H1 (cell line): ENCODE results near the gene PRDM15. TPM values are rescaled to one million over a fixed set of nuclear protein-coding genes. Genes with fewer than 3 reads are reported as not detected.

Experiments used
- CTCF ChIA-PET: fragments of 300-600 bp; sonication (Branson Sonifier 250); formaldehyde crosslinking; loops from one replicate; lab custom pipeline; 2021; ENCODE audit not compliant: partially characterized antibody; lab: Charles Lee
- POLR2A ChIA-PET: fragments of 300-600 bp; sonication (Branson Sonifier 250); formaldehyde crosslinking; loops from one replicate; lab custom pipeline; 2021; ENCODE audit warnings: inconsistent platforms; ENCODE audit not compliant: partially characterized antibody; lab: Charles Lee
- DNase-seq, 2 experiments: peaks; one replicate each; pipeline versions ENCODE4 v3.0.0 to v3.0.0-alpha.2; 2010 to 2022; ENCODE audit warnings: low spot score in 2 of 2, low read depth in 1 of 2, mixed read lengths in 1 of 2
- FAIRE-seq: peaks from 2 replicates; lab custom pipeline; 2011; peaks lifted over from hg19 to GRCh38; lab: Jason Lieb, UNC
- H2AFZ ChIP-seq: 2 replicates; pipeline ENCODE4 v1.8.1; 2012; ENCODE audit warnings: low read length, inconsistent platforms
- H2AK5ac ChIP-seq: 2 replicates; pipeline ENCODE4 v1.6.1; 2013; ENCODE audit warnings: low read depth, low read length
- H2BK120ac ChIP-seq: replicated peaks from 2 replicates; pipeline ENCODE3; 2013; ENCODE audit warnings: low read depth, low read length, inconsistent platforms
- H2BK12ac ChIP-seq: 2 replicates; pipeline ENCODE4 v1.6.1; 2013; ENCODE audit warnings: low read depth, low read length
- H2BK15ac ChIP-seq: 2 replicates; pipeline ENCODE4 v1.6.1; 2013; ENCODE audit warnings: low read length
- H2BK20ac ChIP-seq: 2 replicates; pipeline ENCODE4 v1.6.1; 2013; ENCODE audit warnings: low read length
- H2BK5ac ChIP-seq: 2 replicates; pipeline ENCODE4 v1.6.1; 2013; ENCODE audit warnings: low read depth, low read length
- H3K14ac ChIP-seq: 2 replicates; pipeline ENCODE4 v1.6.1; 2013; ENCODE audit warnings: inconsistent platforms; ENCODE audit not compliant: insufficient read length
- H3K18ac ChIP-seq: 2 replicates; pipeline ENCODE4 v1.6.1; 2013; ENCODE audit warnings: low read length; ENCODE audit errors: extremely low read depth
- H3K23ac ChIP-seq: 2 replicates; pipeline ENCODE4 v1.6.1; 2013; ENCODE audit warnings: inconsistent platforms; ENCODE audit not compliant: insufficient read length
- H3K23me2 ChIP-seq: 2 replicates; pipeline ENCODE4 v1.6.1; 2013; ENCODE audit warnings: low read depth, low read length
- H3K27ac ChIP-seq: 2 replicates; pipeline ENCODE4 v1.6.1; 2011; ENCODE audit warnings: low read depth, low read length, inconsistent platforms
- H3K27me3 ChIP-seq, 4 experiments: replicated peaks in 1 of 4; 1 replicate in 1 of 4; 2 replicates in 3 of 4; pipeline versions ENCODE4 v1.6.1 to v1.8.1; 2011 to 2013; ENCODE audit warnings: low read length in 3 of 4, mild to moderate bottlenecking in 3 of 4, inconsistent platforms in 2 of 4, mixed read lengths in 2 of 4, moderate library complexity in 1 of 4; ENCODE audit not compliant: control insufficient read depth in 3 of 4, insufficient read depth in 3 of 4; ENCODE audit errors: extremely low read depth in 1 of 4
- H3K36me3 ChIP-seq, 4 experiments: 2 replicates each; pipeline versions ENCODE4 v1.6.1 to v1.8.1; 2011 to 2013; ENCODE audit warnings: mild to moderate bottlenecking in 4 of 4, low read length in 3 of 4, moderate library complexity in 2 of 4, control low read depth in 1 of 4, inconsistent platforms in 1 of 4; ENCODE audit not compliant: insufficient read depth in 4 of 4, control insufficient read depth in 2 of 4
- H3K4ac ChIP-seq: replicated peaks from 2 replicates; pipeline ENCODE3; 2013; ENCODE audit warnings: low read length, low read depth, mixed read lengths, inconsistent platforms; ENCODE audit not compliant: insufficient read length
- H3K4me1 ChIP-seq, 4 experiments: replicated peaks in 1 of 4; 1 replicate in 1 of 4; 2 replicates in 3 of 4; pipeline versions ENCODE4 v1.6.1 to v1.8.1; 2011 to 2013; ENCODE audit warnings: low read length in 3 of 4, inconsistent platforms in 2 of 4, mixed read lengths in 1 of 4; ENCODE audit not compliant: insufficient read depth in 4 of 4, control insufficient read depth in 3 of 4
- H3K4me2 ChIP-seq, 2 experiments: 2 replicates each; pipeline versions ENCODE4 v1.6.1 to v1.8.1; 2011 to 2013; ENCODE audit warnings: low read depth in 2 of 2, low read length in 2 of 2, control low read depth in 1 of 2, inconsistent platforms in 1 of 2, mild to moderate bottlenecking in 1 of 2; ENCODE audit not compliant: insufficient read depth in 1 of 2
- H3K4me3 ChIP-seq, 4 experiments: fragments of 200-600, 300-600 bp in 1 of 4; sonication (generic), shearing (Covaris generic), sonication (Bioruptor Twin) in 1 of 4; 2 replicates each; pipeline versions ENCODE4 v1.5.1 to v1.8.1; 2011 to 2016; ENCODE audit warnings: low read length in 4 of 4, low read depth in 3 of 4, control low read depth in 2 of 4, inconsistent platforms in 2 of 4, mild to moderate bottlenecking in 2 of 4, mixed read lengths in 1 of 4, moderate library complexity in 1 of 4; ENCODE audit not compliant: insufficient read depth in 2 of 4; ENCODE audit errors: extremely low read depth in 1 of 4
- H3K56ac ChIP-seq: replicated peaks from 2 replicates; pipeline ENCODE3; 2013; ENCODE audit warnings: low read depth, mild to moderate bottlenecking, mixed read lengths, low read length, inconsistent platforms; ENCODE audit not compliant: insufficient read length
- H3K79me1 ChIP-seq: 2 replicates; pipeline ENCODE4 v1.6.1; 2013; ENCODE audit warnings: low read depth, low read length, control low read depth
- H3K79me2 ChIP-seq, 2 experiments: 2 replicates each; pipeline versions ENCODE4 v1.6.1 to v1.8.1; 2012 to 2013; ENCODE audit warnings: low read length in 2 of 2, mild to moderate bottlenecking in 2 of 2, inconsistent platforms in 1 of 2; ENCODE audit not compliant: insufficient read depth in 2 of 2, control insufficient read depth in 1 of 2
- H3K9ac ChIP-seq, 4 experiments: replicated peaks in 1 of 4; 1 replicate in 1 of 4; 2 replicates in 3 of 4; pipeline versions ENCODE4 v1.6.1 to v1.8.1; 2011 to 2013; ENCODE audit warnings: low read depth in 3 of 4, low read length in 3 of 4, control low read depth in 2 of 4, mild to moderate bottlenecking in 2 of 4, moderate library complexity in 2 of 4, inconsistent platforms in 1 of 4; ENCODE audit errors: extremely low read depth in 1 of 4
- H3K9me3 ChIP-seq, 2 experiments: 2 replicates each; pipeline versions ENCODE4 v1.6.1 to v1.8.1; 2012 to 2013; ENCODE audit warnings: mild to moderate bottlenecking in 2 of 2, moderate library complexity in 2 of 2, control low read depth in 1 of 2, inconsistent platforms in 1 of 2, low read depth in 1 of 2, low read length in 1 of 2, mixed read lengths in 1 of 2; ENCODE audit not compliant: insufficient read depth in 2 of 2
- H4K20me1 ChIP-seq, 2 experiments: replicated peaks in 1 of 2; 2 replicates each; pipeline versions ENCODE3 to v1.8.1; 2011 to 2013; ENCODE audit warnings: inconsistent platforms in 2 of 2, low read length in 2 of 2, mild to moderate bottlenecking in 1 of 2; ENCODE audit not compliant: insufficient read depth in 2 of 2, control insufficient read depth in 1 of 2
- H4K5ac ChIP-seq: 2 replicates; pipeline ENCODE4 v1.6.1; 2013; ENCODE audit warnings: low read length, low read depth, mixed read lengths, inconsistent platforms; ENCODE audit not compliant: insufficient read length
- H4K8ac ChIP-seq: 2 replicates; pipeline ENCODE4 v1.8.0; 2013; ENCODE audit warnings: mild to moderate bottlenecking, moderate library complexity, low read length, inconsistent platforms; ENCODE audit not compliant: insufficient read depth; ENCODE audit errors: extremely low read depth
- H4K91ac ChIP-seq: replicated peaks from 2 replicates; pipeline ENCODE3; 2013; ENCODE audit warnings: low read length, mixed read lengths, inconsistent platforms; ENCODE audit not compliant: insufficient read length
- CEBPB ChIP-seq: IDR thresholded peaks from 2 replicates; pipeline ENCODE4 v1.6.1; 2012; ENCODE audit warnings: low read depth, low read length
- FOSL1 ChIP-seq: IDR thresholded peaks from 2 replicates; pipeline ENCODE4 v1.6.1; 2011; ENCODE audit warnings: mild to moderate bottlenecking, low read depth, low read length, moderate library complexity; ENCODE audit not compliant: insufficient read depth
- GTF2F1 ChIP-seq: IDR thresholded peaks from 2 replicates; pipeline ENCODE4 v1.6.1; 2012; ENCODE audit warnings: low read depth, low read length, improper control_type of control experiment, borderline replicate concordance
- HDAC2 ChIP-seq, 2 experiments: fragments of 300-600 bp in 1 of 2; sonication (generic) in 1 of 2; IDR thresholded peaks; 2 replicates each; pipeline ENCODE4 v1.6.1; 2011 to 2012; ENCODE audit warnings: low read depth in 2 of 2, low read length in 2 of 2, mild to moderate bottlenecking in 2 of 2, moderate library complexity in 2 of 2, borderline replicate concordance in 1 of 2, inconsistent platforms in 1 of 2
- POLR2AphosphoS5 ChIP-seq: IDR thresholded peaks from 2 replicates; pipeline ENCODE4 v1.6.1; 2011; ENCODE audit warnings: low read depth, low read length
- RXRA ChIP-seq: IDR thresholded peaks from 2 replicates; pipeline ENCODE4 v1.6.1; 2011; ENCODE audit warnings: low read depth, mild to moderate bottlenecking, low read length, moderate library complexity; ENCODE audit not compliant: insufficient read depth
- SAP30 ChIP-seq: fragments of 300-600 bp; sonication (generic); IDR thresholded peaks from 2 replicates; pipeline ENCODE4 v1.7.1; 2012; ENCODE audit warnings: low read length, moderate library complexity, mild to moderate bottlenecking, inconsistent platforms; ENCODE audit not compliant: insufficient read depth, insufficient replicate concordance
- YY1 ChIP-seq: IDR thresholded peaks from 2 replicates; pipeline ENCODE4 v1.6.1; 2011; ENCODE audit warnings: low read depth, mild to moderate bottlenecking, low read length
- WGBS, 2 experiments: shearing (Covaris generic) in 1 of 2; methylation state at CpG; one replicate each; pipeline versions ENCODE4 v1.1.6 to v1.1.7; 2013 to 2015; ENCODE audit warnings: low lambda C conversion rate in 2 of 2, mixed read lengths in 2 of 2, inconsistent platforms in 1 of 2, low coverage in 1 of 2, missing lambda C conversion rate in 1 of 2; ENCODE audit not compliant: insufficient replicate concordance in 2 of 2, insufficient coverage in 1 of 2, insufficient read length in 1 of 2; ENCODE audit errors: extremely low coverage in 1 of 2, missing lambda C conversion rate in 1 of 2; 5-methylcytosine and 5-hydroxymethylcytosine counted together
- polyA plus RNA-seq, 7 experiments: library from polyadenylated mRNA; depleted of rRNA in 3 of 7; stranded (reverse) in 5 of 7; unstranded in 2 of 7; fragments of >200 nt in 5 of 7; fragments of 200-250 nt in 2 of 7; gene quantifications; 1 replicate in 5 of 7; 2 replicates in 1 of 7; 4 replicates in 1 of 7; pipeline versions ENCODE4 v1.2.1 to v1.2.3, GENCODE V29; 2011 to 2013; ENCODE audit warnings: missing spikeins in 2 of 7, mixed read lengths in 2 of 7
- total RNA-seq: library from RNA; stranded (reverse); fragmentation: NEBNext Ultra II Directional; extraction: Animal tissue kit (Norgen Biotek cat#: 25700); gene quantifications from 2 replicates; pipeline ENCODE4 v1.2.1, GENCODE V29; 2021

The PRDM15 gene
- total and polyA plus RNA-seq, 2 of the 8 experiments (the other 6 are each of a cell fraction or from before 2014, with no cell fraction given), result 9.7 to 10.5 TPM

DNA sequence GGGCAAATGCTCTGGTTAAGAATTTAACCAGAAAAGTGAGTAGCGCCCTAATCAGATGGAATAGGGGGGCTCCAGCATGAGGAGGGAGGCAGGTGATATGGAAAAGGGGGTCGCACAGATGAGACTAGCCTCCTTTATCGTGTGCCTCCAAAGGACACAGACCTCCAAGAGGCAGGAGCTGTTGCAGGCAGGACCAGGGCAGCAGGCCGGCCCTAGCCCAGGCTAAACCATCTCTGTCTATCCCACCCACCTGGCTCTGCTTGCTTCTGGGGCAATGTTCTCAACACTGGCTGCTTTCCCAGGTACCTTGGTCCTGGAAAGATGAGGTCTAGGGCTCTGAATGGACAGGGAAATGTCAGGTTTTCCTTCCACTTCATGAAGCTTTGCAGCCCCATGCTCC is 38.4 kb upstream of the PRDM15 start:
- no peak for FAIRE-seq
- H3K4me1 ChIP-seq, result no peaks in the 10 kb centered on the region; a peak in 1 of 7 replicates

More for the DNA sequence above, 38.4 kb upstream of the PRDM15 start:
- Histone ChIP-seq H3K36me3 (peaks cover 0 to 8% (median 1%) of the 10 kb centered on the region in 4 experiments; a peak in 4 of 8 replicates), H2BK20ac (no peak overlapping the region), H3K9me3 (no peaks in the 10 kb centered on the region), H2BK120ac (no peak overlapping the region), H3K27ac (no peak overlapping the region), H3K4me2 (no peak overlapping the region), H3K79me2 (no peaks in the 10 kb centered on the region), H2AK5ac (no peak overlapping the region), H3K18ac (no peak overlapping the region), H3K23ac (no peak overlapping the region), H3K27me3 (no peaks in the 10 kb centered on the region), H3K9ac (no peak overlapping the region), H4K8ac (no peak overlapping the region), H3K14ac (no peak overlapping the region), H4K91ac (no peak overlapping the region), H3K79me1 (no peaks in the 10 kb centered on the region), H2BK15ac (no peak overlapping the region), H2BK5ac (no peak overlapping the region), H4K20me1 (peaks cover 0 to 3% of the 10 kb centered on the region in 2 experiments), H3K4ac (no peak overlapping the region), H3K4me3 (no peak overlapping the region), H2BK12ac (no peak overlapping the region), H3K23me2 (no peaks in the 10 kb centered on the region), H4K5ac (no peak overlapping the region), H3K56ac (no peak overlapping the region), H2AFZ (no peak overlapping the region)
- POLR2A ChIA-PET, result no interaction called here
- CTCF ChIA-PET, result interaction anchor here (0.7 to 1.9 kb wide), 2 partner anchors 11 to 101 kb away, joined by 3 to 10 read pairs; no protein-coding TSS in a partner anchor
- DNase-seq, result no peak
- TF ChIP-seq YY1, result no peak
- no peak for TF ChIP-seq GTF2F1
- TF ChIP-seq HDAC2 (IDR thresholded peaks at IDR 0.05; ENCODE audit: borderline replicate concordance in 1 of 2, low read depth in 2 of 2, low read length in 2 of 2), result no peak
- no peak for TF ChIP-seq POLR2AphosphoS5
- no peak for TF ChIP-seq CEBPB
- TF ChIP-seq RXRA, result no peak
- no peak for TF ChIP-seq SAP30
- TF ChIP-seq FOSL1, result no peak
- WGBS, 2 experiments, result 95% methylated on average over 4 of the region's 4 CpGs; no CpG with 5 or more reads in 1 of the 2 experiments
